GM12864 (cell line): ENCODE measurements around the gene SCN4A.
A peak's percentile ranks its signal among the peaks of the same experiment; 100 is the strongest.

Source experiments
- DNase-seq: peaks from one replicate; pipeline ENCODE4 v3.0.0-alpha.2; 2011; ENCODE audit warnings: low read depth
- H3K4me3 ChIP-seq: 2 replicates; pipeline ENCODE4 v1.5.1; 2011; ENCODE audit warnings: mild to moderate bottlenecking, low read depth, low read length, control low read depth
- TF ChIP-seq, protein P1 (sequence below): IDR thresholded peaks from 2 replicates; pipeline ENCODE4 v1.5.1; 2011; ENCODE audit warnings: low read depth, mild to moderate bottlenecking, moderate library complexity, low read length, control low read depth, inconsistent platforms; ENCODE audit errors: missing control alignments

The SCN4A gene

DNA sequence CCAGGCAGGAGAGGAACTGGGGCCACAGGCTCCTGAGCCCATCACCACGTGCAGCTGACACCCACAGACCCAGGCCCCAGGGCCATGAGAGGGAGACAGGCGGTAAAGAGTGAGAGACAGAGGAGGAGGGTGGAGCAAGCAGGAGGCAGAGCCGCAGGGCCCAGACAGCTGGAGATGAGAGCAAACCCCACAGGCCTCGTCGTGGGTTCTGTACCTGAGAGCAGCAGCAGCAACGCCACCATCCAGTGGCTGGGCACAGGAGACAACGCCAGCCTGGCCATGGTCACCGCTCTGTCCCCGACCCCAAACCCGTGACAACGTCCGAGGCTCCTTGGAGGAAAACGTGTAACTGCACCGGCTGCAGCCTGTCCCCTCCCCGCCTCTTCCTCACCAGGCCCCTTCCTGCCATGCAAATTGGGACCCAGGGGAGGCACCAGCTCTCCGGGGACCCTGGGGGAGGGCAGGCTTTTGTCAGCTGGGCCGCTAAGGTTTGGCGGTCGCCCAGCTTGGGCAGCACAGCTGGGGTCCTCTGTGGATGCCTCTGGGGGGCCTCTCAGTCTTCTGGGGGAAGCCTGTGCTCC is 40.6 kb downstream of the SCN4A start, which contains the start of gene CD79B:
CD79B (minus strand) TSS at position 351 of the 581 bp plus-strand sequence; CDS start at position 281, 70 bp downstream.
- DNase-seq, result peak; percentile 49

DNA sequence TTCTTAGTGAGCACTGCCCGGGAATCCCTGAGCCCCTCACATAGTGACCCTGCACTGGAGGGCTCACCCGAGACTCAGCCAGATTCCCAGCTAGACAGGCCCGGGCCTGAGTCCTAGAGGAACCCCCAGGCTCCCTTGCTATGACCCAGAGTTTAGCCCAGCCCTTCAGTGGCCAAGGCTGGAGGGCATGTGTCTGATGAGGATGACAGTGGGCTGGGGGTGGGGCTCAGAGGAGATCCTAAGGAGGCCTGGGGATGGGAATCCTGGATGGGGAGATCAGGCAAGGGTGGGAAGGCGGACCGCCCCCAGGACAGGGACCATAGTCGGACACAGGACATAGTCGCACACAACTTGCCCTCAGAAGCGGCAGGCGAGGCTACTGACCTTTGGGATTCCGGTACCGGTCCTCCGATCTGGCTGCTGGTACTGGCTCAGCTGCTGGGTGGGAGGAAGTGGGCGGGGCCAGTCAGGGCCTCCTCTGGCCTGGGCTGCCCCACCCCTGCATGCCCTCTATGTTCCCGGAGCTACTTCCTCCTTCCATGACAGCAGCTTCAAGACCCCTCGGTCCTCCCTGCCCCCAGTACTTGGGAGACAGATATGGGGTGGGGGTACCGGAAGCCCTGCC is 41.7 kb downstream of the SCN4A start:
- H3K4me3 ChIP-seq, result peak overlapping the region; percentile 75
- DNase-seq, result peak; percentile 52
- TF ChIP-seq, protein P1, sequence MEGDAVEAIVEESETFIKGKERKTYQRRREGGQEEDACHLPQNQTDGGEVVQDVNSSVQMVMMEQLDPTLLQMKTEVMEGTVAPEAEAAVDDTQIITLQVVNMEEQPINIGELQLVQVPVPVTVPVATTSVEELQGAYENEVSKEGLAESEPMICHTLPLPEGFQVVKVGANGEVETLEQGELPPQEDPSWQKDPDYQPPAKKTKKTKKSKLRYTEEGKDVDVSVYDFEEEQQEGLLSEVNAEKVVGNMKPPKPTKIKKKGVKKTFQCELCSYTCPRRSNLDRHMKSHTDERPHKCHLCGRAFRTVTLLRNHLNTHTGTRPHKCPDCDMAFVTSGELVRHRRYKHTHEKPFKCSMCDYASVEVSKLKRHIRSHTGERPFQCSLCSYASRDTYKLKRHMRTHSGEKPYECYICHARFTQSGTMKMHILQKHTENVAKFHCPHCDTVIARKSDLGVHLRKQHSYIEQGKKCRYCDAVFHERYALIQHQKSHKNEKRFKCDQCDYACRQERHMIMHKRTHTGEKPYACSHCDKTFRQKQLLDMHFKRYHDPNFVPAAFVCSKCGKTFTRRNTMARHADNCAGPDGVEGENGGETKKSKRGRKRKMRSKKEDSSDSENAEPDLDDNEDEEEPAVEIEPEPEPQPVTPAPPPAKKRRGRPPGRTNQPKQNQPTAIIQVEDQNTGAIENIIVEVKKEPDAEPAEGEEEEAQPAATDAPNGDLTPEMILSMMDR, result no peak

More for the DNA sequence above, 40.6 kb downstream of the SCN4A start, which contains the start of gene CD79B:
- TF ChIP-seq, protein P1, result no peak
- peak within 1 kb of the TSS; percentile 75 for H3K4me3 ChIP-seq

DNA sequence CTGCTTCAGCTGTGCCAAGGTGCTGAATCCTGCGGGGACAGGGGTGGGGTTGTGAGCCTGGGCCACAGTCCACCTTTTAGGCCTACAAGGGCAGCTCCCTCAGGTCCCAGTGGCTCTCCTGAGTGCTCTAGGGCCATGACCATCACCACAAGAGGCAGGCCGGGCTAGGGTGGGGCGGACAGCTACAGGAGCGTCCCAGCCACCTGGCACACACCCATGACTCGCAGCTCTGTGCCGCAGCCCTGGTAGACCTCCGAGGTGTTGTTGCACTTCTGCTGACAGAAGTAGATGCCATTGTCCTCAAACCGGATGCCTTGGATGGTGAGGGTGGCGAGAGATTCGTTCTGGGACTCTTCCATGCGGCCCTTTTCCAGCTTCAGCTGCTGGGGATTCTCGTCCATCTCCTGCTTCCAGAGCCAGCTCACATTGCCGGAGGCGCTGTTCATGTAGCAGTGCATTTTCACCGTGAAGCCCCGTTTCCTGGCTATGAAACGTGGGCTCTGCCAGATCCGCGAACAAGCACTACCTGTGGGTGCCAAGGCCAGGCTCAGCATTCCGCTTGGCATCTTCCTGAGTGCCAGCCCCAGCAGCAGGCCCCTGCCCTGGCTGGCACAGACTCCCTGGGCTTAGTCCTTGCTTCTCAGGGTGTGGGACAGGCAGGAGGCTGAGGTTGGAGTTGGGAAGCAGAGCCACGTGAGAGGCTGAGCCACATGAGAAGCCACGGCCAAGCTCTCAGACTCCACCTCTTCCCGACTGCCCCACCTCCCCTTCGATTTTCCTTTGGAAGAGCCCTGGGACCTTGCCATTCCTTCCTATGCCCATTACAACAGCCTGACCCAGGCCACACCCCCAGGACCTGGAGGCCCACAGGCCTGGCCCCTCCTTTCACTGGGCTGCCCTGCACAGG is 42.6 kb downstream of the SCN4A start:
- no peak for DNase-seq
- TF ChIP-seq, protein P1, result no peak

DNA sequence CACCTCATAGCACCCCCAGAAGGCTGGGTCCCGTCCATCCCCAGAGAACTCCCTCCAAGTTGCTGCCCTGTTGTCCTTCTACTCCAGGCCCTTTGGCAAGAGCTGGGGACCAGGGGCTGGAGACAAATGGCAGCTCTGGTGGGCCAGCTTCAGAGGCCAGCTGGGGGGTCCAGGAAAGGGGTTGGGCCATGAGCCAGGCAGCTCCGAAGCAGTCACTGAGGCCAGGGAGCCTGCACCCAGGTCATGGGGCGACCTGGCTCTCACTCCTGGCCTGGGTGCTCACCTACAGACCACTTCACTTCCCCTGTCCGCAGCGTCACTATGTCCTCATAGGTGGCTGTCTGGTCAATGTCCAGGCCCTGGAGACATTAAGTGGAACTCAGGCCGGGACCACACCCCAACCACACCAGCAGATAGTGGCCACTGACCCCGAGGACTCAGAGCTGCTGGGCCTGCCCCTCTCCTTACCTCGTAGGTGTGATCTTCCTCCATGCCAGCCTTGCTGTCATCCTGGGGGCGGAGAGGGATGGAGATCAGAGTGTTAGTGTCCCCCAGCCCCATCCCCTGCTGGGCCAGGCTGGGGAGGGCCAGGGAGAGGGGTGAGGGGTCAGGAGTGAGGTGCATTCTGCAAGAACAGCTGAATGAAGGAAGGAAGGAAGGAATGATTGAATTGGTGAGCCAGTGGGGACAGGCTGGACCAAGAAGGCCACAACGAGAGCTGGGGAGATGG is 43.6 kb downstream of the SCN4A start:
- no peak for DNase-seq
- H3K4me3 ChIP-seq, result no peak overlapping the region
- TF ChIP-seq, protein P1, result no peak

More for the DNA sequence above, 42.6 kb downstream of the SCN4A start:
- peak overlapping the region; percentile 75 for H3K4me3 ChIP-seq

DNA sequence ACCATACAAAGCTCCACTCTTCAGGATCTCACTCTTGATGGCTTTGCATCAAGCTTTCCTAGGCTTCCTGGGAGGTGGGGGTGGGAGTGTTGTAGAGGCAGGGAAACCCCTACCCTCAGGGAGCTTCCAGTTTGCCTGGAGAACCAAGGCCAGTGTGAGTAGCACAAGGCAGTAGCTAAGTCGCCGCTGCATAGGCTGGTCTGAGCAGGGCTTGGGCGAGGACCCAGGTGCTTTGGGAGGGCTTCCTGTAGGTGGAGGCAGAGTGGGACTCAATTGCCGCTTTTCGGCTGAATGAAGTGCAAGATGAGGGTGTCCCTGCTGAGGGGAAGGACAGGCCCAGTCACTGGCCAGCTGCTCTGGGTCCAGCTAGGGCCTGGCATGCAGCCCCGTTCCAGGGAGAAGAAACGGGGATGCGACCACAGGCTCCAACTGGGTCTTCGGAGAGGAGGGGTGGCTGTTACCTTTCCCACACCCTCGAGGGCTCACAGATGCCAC is 44.5 kb downstream of the SCN4A start:
- H3K4me3 ChIP-seq, result no peak overlapping the region
- TF ChIP-seq, protein P1, result no peak

DNA sequence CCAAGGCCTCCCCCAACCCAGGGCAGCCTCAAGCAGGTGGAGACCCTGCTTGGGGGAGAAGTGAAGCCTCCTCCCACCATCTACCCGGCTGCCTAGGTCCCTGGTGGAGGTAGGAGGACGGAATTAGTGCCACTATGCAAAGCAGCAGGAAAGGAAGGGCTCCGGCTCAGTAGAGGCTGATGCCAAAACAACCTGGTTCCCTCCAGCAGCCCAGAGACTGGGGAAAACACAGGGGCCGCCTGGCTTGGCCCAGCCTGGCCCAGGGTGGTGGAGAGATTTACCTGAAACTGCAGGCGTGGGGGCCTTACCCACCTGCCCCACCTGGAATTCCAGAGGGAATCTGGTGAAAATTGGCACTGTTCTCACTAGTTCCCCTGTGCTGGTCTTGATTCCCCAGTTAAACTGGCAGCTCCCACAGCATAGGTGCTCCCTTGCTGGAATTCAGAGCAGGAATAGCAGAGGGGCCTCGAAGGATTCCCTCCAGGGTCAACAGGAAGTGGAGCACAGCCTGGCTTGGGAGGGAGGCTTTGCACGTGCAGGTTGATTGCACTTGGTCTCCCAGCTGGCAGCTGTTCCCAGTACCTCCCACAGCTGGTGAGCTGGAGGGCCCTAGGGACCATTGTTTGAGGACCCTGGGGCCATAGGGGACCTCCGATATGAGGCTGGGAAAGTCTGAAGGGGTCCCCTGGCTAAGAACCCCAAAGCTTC is 45.1 kb downstream of the SCN4A start:
- no peak for DNase-seq
- TF ChIP-seq, protein P1, result no peak
- no peak overlapping the region for H3K4me3 ChIP-seq

More for the DNA sequence above, 44.5 kb downstream of the SCN4A start:
- DNase-seq, result no peak
